Osteoblast (primary cell): ENCODE results near the gene LTBP1. TPM values are rescaled to one million over a fixed set of nuclear protein-coding genes. Genes with fewer than 3 reads are reported as not detected.
A peak's percentile ranks its signal among the peaks of the same experiment; 100 is the strongest.
"Not testable (repeated sequence)": the region's sequence is repeated elsewhere in the genome, so short reads cannot be mapped to it uniquely, and the experiment has no call there.

Source experiments
- DNase-seq: peaks from one replicate; pipeline ENCODE4 v3.0.0; 2011; ENCODE audit warnings: low spot score, mixed read lengths; ENCODE audit not compliant: insufficient read length; ENCODE audit errors: missing footprints
- H2AFZ ChIP-seq: 2 replicates; pipeline ENCODE4 v1.6.0; 2011; ENCODE audit warnings: mild to moderate bottlenecking, low read length
- H3K27ac ChIP-seq: 2 replicates; pipeline ENCODE4 v1.5.1; 2011; ENCODE audit warnings: mild to moderate bottlenecking, low read depth, low read length, moderate library complexity
- H3K27me3 ChIP-seq: 2 replicates; pipeline ENCODE4 v1.6.0; 2012; ENCODE audit warnings: mild to moderate bottlenecking, control low read depth, inconsistent platforms, low read length, moderate library complexity; ENCODE audit not compliant: insufficient read depth
- H3K36me3 ChIP-seq: 2 replicates; pipeline ENCODE4 v1.5.1; 2011; ENCODE audit warnings: mild to moderate bottlenecking, low read length, control low read depth, moderate library complexity; ENCODE audit not compliant: insufficient read depth
- H3K4me1 ChIP-seq: 2 replicates; pipeline ENCODE4 v1.5.1; 2011; ENCODE audit warnings: mild to moderate bottlenecking, low read length, control low read depth, moderate library complexity; ENCODE audit not compliant: insufficient read depth
- H3K4me2 ChIP-seq: 2 replicates; pipeline ENCODE4 v1.6.0; 2011; ENCODE audit warnings: mild to moderate bottlenecking, low read length; ENCODE audit not compliant: insufficient read depth
- H3K4me3 ChIP-seq: fragments of 200-600 bp; sonication (generic); 3 replicates; pipeline ENCODE4 v1.5.1; 2012; ENCODE audit warnings: mild to moderate bottlenecking, low read length, inconsistent platforms; ENCODE audit not compliant: insufficient read depth
- H3K79me2 ChIP-seq: 2 replicates; pipeline ENCODE4 v1.6.0; 2012; ENCODE audit warnings: mild to moderate bottlenecking, low read length, control low read depth, inconsistent platforms; ENCODE audit not compliant: insufficient read depth
- H3K9me3 ChIP-seq: 2 replicates; pipeline ENCODE4 v1.5.1; 2011; ENCODE audit warnings: low read depth, low read length, control low read depth
- H4K20me1 ChIP-seq: 2 replicates; pipeline ENCODE4 v1.6.0; 2012; ENCODE audit warnings: mild to moderate bottlenecking, low read length, control low read depth; ENCODE audit not compliant: insufficient read depth
- CTCF ChIP-seq: IDR thresholded peaks from 2 replicates; pipeline ENCODE4 v1.5.1; 2011; ENCODE audit warnings: mild to moderate bottlenecking, low read depth, low read length, moderate library complexity; ENCODE audit errors: extremely low read depth
- total RNA-seq: library from RNA; depleted of rRNA; stranded (reverse); fragments of >200 nt; gene quantifications from 2 replicates; pipeline ENCODE4 v1.2.3, GENCODE V29; 2012

LTBP1 gene
- total RNA-seq, 1 donor: 224 TPM

GRCh38 chr2:33436083-33436482, 489.3 kb downstream of the LTBP1 start:
- Histone ChIP-seq H2AFZ (no peak overlapping the region), H3K9me3 (no peaks in the 10 kb centered on the region), H3K27ac (no peak overlapping the region), H4K20me1 (no peaks in the 10 kb centered on the region), H3K79me2 (no peaks in the 10 kb centered on the region), H3K36me3 (no peaks in the 10 kb centered on the region), H3K4me2 (no peak overlapping the region), H3K4me3 (no peak overlapping the region), H3K4me1 (peaks cover 20% of the 10 kb centered on the region), H3K27me3 (no peaks in the 10 kb centered on the region)
- TF ChIP-seq CTCF: no peak
- no peak for DNase-seq

- H3K4me2 ChIP-seq: peak overlapping the region; percentile 49
- no peak for TF ChIP-seq CTCF
- no peaks in the 10 kb centered on the region for H3K27me3 ChIP-seq
- DNase-seq: peak; percentile 73
- no peaks in the 10 kb centered on the region for H3K36me3 ChIP-seq
- H3K27ac ChIP-seq: peak overlapping the region; percentile 59
- H4K20me1 ChIP-seq: no peaks in the 10 kb centered on the region
- no peak overlapping the region for H3K4me3 ChIP-seq
- no peak overlapping the region for H2AFZ ChIP-seq
- H3K79me2 ChIP-seq: no peaks in the 10 kb centered on the region
- H3K9me3 ChIP-seq: no peaks in the 10 kb centered on the region
- peaks cover 20% of the 10 kb centered on the region for H3K4me1 ChIP-seq
Measured at GRCh38 chr2:33437297-33437696, 490.5 kb downstream of the LTBP1 start.

GRCh38 chr2:33437815-33438214, 491.1 kb downstream of the LTBP1 start:
- no peaks in the 10 kb centered on the region for H3K36me3 ChIP-seq
- H2AFZ ChIP-seq: no peak overlapping the region
- H3K9me3 ChIP-seq: no peaks in the 10 kb centered on the region
- no peak overlapping the region for H3K4me3 ChIP-seq
- peaks cover 20% of the 10 kb centered on the region for H3K4me1 ChIP-seq
- TF ChIP-seq CTCF: no peak
- H3K27ac ChIP-seq: peak overlapping the region; percentile 59
- no peak for DNase-seq
- H3K4me2 ChIP-seq: peak overlapping the region; percentile 49
- H3K27me3 ChIP-seq: no peaks in the 10 kb centered on the region
- no peaks in the 10 kb centered on the region for H4K20me1 ChIP-seq
- H3K79me2 ChIP-seq: no peaks in the 10 kb centered on the region

- H3K79me2 ChIP-seq: no peaks in the 10 kb centered on the region
- H3K4me1 ChIP-seq: peaks cover 10% of the 10 kb centered on the region
- H3K4me2 ChIP-seq: no peak overlapping the region
- H3K27ac ChIP-seq: no peak overlapping the region
- no peak overlapping the region for H2AFZ ChIP-seq
- peak; percentile 89 for TF ChIP-seq CTCF
- H4K20me1 ChIP-seq: no peaks in the 10 kb centered on the region
- H3K36me3 ChIP-seq: no peaks in the 10 kb centered on the region
- H3K9me3 ChIP-seq: no peaks in the 10 kb centered on the region
- peak; percentile 56 for DNase-seq
- H3K27me3 ChIP-seq: no peaks in the 10 kb centered on the region
- no peak overlapping the region for H3K4me3 ChIP-seq
Measured at GRCh38 chr2:33441235-33441810, 494.6 kb downstream of the LTBP1 start.

- not testable (repeated sequence) for H3K4me1 ChIP-seq, H2AFZ ChIP-seq, H3K4me2 ChIP-seq, H4K20me1 ChIP-seq, H3K27ac ChIP-seq, H3K79me2 ChIP-seq, H3K4me3 ChIP-seq, DNase-seq, H3K36me3 ChIP-seq, H3K9me3 ChIP-seq, H3K27me3 ChIP-seq
Measured at GRCh38 chr2:33442052-33442451, 495.3 kb downstream of the LTBP1 start.
